Measurements from ENCODE around the gene HOOK2. TPM values are rescaled to one million over a fixed set of nuclear protein-coding genes. Genes with fewer than 3 reads are reported as not detected.

HOOK2 gene
- total RNA-seq, 1 donor from 2014 or later = 14.8 TPM

DNA sequence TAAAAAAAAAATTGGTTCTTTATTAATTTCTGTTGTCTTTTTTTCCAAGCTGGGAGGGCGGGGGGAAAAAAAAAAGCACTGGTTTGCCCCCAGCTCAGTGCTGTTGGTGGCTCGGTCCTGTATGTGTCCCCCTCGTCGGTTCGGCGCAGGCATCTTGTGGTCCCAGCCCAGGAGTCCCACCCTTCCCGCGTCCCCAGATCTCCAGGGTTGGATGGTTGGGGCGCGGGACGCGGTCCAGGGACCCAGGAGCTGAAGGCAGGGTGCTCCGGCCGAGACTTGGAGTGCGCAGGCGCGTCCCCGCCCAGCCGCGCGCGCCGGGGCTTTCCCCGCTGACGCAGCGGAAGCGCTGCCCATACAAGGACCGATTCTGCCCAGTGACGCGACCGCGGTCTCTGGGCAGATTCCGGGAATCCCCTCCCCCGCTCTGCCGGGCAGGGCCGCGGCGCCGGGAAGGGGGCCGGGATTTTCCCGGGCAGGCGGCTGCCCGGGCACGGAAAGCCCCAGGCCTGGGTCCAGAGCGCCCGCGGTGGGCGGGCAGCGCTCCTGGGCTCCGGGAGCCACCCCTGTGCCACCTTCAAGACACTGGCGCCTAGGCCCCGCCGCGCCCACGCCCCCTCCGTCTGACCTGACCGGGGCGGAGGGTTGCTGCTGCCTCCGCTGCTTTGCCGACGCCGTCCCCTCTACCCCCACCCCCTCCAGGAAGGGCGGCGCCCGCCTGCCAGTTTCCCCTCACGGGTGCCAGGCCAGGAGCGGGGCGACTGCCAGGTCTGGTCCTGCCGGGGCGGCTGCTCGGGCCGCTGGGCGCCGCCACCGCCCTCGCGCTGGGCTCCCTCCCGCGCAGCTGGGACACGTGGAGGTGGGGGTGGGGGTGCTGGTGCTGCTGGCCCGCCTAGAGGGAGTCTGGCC lies 18.2 kb upstream of the HOOK2 start:
- DNase-seq = peak; percentile 96

- DNase-seq = no peak
Measured at GRCh38 chr19:12792853-12793289, 17.5 kb upstream of the HOOK2 start.

DNA sequence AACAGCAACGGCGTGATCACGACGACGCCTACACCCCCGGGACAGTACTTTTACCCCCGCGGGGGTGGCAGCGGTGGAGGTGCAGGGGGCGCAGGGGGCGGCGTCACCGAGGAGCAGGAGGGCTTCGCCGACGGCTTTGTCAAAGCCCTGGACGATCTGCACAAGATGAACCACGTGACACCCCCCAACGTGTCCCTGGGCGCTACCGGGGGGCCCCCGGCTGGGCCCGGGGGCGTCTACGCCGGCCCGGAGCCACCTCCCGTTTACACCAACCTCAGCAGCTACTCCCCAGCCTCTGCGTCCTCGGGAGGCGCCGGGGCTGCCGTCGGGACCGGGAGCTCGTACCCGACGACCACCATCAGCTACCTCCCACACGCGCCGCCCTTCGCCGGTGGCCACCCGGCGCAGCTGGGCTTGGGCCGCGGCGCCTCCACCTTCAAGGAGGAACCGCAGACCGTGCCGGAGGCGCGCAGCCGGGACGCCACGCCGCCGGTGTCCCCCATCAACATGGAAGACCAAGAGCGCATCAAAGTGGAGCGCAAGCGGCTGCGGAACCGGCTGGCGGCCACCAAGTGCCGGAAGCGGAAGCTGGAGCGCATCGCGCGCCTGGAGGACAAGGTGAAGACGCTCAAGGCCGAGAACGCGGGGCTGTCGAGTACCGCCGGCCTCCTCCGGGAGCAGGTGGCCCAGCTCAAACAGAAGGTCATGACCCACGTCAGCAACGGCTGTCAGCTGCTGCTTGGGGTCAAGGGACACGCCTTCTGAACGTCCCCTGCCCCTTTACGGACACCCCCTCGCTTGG lies 16.9 kb upstream of the HOOK2 start:
- peak; percentile 65 for DNase-seq

GRCh38 chr19:12791345-12792050 lies 16.1 kb upstream of the HOOK2 start, which contains the start of gene JUNB:
Gene JUNB (plus strand): TSS chr19:12791486. CDS start chr19:12791772, 286 bp downstream.
- peak; percentile 99 for DNase-seq

- no peak for DNase-seq
Measured at GRCh38 chr19:12790628-12791344, 15.4 kb upstream of the HOOK2 start.

DNA sequence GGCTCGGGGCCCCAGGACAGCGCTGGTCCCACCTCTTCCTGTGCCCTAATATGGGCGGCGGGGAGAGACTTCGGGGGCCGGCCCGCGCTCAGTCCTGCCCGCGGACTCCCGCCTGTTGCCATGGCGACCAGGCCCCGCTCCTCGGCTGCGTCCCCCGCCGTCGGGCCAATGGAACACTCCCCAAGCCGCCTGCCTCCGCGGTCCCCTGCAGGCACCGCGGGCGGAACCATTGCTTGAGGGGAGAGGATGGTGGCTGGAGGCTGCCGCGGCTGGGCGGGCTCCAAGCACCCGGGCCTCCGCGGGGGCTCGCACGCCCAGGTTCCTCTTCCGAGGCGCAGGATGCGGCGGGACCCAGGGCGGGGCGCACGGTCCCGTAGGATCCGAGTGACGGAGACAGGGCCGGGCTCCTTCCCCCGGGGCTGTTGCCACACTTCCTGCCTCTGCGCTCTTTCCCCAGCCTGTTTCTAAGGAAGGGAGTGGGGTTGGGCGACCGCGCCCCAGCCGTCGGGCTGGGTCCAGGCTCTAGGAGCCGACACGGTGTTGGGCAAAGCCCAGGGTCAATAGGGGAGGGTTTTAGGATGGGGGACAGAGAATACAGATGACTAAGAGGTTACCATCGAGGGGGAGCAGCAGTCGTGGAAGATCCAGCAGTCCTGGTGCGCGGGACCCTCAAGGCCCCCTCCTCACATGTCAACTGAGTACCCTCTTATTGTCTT lies 14.7 kb upstream of the HOOK2 start:
- DNase-seq = peak; percentile 96

DNA sequence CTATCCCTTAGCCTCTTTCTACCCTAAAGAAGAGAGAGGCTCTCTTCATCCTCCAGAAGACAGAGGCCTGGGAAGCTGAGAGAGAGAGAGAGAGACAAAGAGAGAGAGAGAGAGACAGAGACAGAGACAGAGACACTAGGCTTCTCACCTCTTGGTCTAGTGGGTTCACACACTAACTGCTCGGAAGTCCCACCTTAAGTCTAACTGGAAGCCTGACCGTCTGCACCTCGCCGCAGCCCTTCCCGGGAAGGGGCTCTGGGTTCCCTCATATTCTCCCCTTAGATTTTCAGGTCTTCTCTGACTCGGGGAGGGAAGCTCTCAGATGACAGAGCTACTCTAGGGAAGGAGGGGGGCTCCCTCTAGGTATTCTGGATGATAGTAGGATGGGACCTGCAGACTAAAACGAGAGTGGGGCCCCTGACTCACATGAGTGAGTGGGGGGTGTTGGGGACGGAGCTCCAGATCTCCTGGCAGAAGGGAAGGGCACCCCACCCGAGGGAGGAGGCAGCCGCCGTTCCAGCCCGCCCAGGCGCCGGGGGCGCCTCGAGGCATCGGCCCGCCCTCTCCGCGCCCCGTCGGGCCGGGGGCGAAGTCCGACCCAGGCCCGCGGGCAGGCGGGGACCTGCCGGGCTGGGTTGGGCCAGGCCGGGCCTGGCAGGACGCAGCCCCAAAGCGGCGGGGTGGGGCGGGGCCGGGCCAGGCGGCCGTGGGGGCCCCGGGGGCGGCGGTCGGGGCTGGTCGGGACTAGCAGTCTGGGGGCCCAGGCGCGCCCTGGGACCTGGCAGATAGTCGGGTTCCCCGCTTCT lies 13.9 kb upstream of the HOOK2 start:
- no peak for DNase-seq

GRCh38 chr19:12788682-12789097 lies 13.3 kb upstream of the HOOK2 start:
- DNase-seq = peak; percentile 82

DNA sequence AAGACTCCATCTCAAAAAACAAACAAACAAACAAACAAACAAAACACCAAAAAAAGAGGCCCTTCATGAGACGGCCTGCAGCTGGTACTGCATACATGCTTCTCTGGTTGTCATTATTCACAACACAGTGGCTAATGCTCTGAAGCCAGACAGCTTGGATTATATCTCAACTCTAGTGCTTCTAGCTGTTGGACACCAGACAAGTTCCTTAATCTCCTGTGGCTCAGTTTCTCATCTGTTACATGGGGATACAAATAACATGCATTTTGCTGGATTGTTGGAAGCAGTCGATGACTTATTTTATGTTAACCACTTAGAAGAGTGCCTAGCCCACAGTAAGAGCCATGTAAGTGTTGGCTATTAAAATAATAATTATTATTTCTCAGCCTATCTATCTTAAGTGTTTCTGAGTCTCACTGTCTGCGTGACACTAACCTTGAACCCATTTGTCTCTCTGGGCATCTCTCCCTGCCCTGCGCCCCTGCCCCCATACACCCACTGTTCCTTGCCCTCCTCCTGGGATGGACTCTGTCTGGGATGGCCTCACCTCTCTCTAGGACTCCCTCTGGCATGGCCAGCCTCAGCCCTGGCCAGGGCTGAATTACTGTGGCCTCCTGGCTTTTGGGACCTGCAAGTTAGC lies 12.8 kb upstream of the HOOK2 start:
- DNase-seq = no peak

DNA sequence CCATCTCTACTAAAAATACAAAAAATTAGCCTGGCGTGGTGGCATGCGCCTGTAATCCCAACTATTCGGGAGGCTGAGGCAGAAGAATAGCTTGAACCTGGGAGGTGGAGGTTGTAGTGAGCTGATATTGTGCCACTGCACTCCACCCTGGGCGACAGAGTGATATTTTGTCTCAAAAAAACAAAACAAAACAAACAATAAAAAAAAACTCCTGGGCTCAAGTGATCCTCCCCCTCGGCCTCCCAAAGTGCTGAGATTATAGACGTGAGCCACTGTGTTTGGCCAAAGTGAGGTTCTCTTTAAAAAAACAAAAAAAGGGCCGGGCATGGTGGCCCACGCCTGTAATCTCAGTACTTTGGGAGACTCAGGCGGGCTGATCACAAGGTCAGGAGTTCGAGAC lies 12.1 kb upstream of the HOOK2 start:
- no peak for DNase-seq

DNA sequence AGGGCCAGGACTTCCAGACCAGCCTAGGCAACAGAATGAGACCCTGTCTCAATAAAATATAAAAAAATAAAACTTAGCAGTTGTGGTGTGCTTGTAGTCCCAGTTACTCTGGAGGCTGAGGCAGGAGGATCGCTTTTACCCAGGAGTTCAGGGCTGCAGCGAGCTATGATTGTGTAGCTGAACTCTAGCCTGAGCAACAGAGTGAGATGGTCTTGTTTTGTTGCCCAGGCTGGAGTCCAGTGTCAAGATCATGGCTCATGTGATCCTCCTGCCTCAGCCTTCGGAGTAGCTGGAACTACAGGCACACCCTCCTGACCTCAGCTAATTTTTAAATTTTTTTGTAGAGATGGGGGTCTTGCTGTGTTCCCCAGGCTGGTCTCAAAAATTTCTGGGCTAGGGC lies 11.6 kb upstream of the HOOK2 start:
- DNase-seq = no peak

DNA sequence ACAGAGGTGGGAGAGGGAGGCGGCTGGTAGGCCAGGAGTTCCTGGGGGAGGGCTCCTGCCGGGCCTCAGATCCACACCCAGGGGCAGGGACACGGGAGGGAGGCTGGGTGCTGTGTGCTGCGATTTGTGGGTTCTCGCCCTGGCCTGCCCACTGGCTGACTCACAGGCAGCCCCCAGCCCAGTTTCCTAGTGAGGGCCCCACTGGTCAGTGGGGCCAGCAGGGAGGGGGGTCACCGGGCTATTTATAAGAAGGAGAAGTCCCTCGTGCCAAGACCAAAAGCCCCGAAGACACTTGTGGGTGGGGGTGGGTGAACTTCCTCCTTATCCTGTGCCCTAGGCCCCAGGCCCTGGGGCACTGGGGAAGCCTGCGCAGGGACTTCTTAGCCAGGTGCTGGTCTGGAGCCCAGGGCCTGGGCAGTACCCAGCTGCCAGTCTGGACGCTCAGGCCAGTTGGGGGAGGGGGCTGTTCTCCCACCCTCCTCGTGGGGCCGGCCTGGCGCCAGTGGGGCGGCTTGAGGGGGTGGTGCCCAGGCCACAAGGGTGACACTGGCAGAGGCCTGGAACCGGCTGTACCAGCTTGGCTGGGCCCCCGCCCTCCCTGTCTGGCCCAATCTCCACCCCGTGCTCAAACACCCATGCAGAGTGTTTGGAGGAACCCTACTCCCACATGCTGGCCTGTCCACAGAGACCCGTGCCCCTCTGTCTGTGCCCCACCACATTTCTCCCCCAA lies 11.0 kb upstream of the HOOK2 start:
- no peak for DNase-seq

- DNase-seq = no peak
Measured at GRCh38 chr19:12785431-12786031, 10.2 kb upstream of the HOOK2 start.

DNA sequence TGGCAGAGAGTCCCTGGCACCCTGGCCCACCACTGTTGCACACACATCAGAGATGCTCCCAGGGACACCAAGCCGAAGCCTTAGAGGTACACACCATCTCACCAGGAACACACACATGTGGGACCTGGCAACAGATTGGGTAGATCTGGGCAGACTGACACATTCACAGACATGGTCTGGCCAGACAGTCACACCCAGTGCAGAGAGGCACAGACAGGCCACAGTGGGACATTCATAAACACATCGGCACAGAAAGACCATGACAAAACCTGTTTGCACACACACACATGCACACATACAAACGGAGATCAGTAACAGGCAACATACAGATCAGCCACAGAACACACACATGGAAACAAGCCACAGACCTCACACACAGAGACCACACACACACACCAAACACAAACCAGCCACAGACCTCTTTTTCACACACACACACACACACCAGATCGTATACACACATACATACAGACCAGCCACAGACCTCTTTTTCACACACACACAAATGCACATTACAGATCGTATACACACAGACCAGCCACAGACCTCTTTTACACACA lies 9.6 kb upstream of the HOOK2 start:
- no peak for DNase-seq

GRCh38 chr19:12784394-12784870 lies 9.1 kb upstream of the HOOK2 start:
- DNase-seq = no peak

DNA sequence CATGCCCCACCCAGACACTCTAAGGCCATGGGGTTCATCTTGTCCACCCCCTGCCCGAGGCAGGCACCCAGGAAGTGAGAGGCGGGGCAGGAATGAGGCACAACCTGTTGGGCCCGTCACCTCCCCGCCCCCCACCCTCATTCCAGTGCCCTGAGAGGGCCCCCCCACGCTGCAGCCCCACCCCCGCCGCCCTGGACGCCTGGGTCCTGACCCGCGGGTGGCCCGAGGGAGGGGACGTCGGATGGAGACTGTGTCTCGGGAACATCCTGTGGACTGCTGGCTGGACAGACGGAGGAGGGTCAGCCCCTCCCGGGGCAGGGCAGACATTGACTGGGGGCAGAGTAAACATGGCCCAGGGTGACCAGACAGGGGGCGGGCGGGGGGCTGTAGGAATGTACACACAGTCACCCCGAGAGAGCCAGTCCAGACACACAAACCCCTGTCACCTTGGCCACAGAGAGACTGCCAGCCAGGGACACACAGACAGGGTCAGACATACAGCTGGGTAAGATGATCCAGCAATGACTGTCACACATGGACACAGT lies 8.6 kb upstream of the HOOK2 start:
- DNase-seq = no peak

DNA sequence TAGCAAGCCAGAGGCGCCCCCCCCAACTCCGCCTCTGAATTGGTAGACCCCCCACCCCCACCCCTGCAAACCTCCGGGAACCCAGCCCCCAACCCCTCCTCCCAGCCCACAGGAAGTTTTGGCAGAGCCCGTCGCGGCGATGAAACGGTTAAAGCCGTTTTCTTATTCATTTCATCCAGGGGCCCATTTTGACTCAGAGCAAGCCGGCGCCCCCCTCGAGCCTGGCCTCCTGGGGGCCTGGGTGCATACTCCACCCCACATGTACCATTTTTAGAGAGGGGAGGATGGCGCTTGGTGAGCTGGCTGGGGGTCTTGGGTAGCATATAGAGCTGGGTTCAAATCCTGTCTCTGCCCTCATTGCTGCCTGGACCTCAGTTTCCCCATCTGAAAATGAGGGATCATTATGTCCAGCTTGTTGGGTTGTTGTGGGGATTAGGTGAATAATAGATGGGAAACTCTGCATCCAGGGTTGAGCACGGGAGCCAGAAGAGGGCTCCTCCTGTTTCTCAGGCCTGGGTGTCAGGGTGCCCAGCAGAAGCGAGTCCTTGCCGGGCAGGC lies 8.0 kb upstream of the HOOK2 start:
- DNase-seq = no peak

Measured in dermis blood vessel endothelial cell (primary cell).